Endothelial cell of umbilical vein (primary cell): ENCODE measurements around the gene PCDH9. TPM values are rescaled to one million over a fixed set of nuclear protein-coding genes. Genes with fewer than 3 reads are reported as not detected.

ENCODE experiments used
- BruUV-seq: library from RNA; stranded (reverse); fragments of 400-500 nt; replicated peaks from 2 replicates; lab custom pipeline; 2021; lab: Mats Ljungman, UMichigan
- CTCF ChIA-PET: fragments of 300-600, 350-600 bp; sonication (Branson Sonifier 250); formaldehyde crosslinking; loops from one replicate; lab custom pipeline; 2021; ENCODE audit warnings: antibody characterized with exemption, inconsistent platforms; lab: Charles Lee
- POLR2A ChIA-PET: fragments of 300-600, 350-600 bp; sonication (Branson Sonifier 250); formaldehyde crosslinking; loops from one replicate; lab custom pipeline; 2021; ENCODE audit warnings: antibody characterized with exemption, inconsistent platforms; lab: Charles Lee
- DNase-seq: peaks from one replicate; pipeline ENCODE4 v3.0.0-alpha.2; 2011; ENCODE audit warnings: low read depth, low spot score
- FAIRE-seq: peaks from 2 replicates; lab custom pipeline; 2011; peaks lifted over from hg19 to GRCh38; lab: Jason Lieb, UNC
- H2AFZ ChIP-seq: 2 replicates; pipeline ENCODE4 v1.6.0; 2012; ENCODE audit warnings: low read depth, low read length, control low read depth, inconsistent platforms
- H3K27ac ChIP-seq: 2 replicates; pipeline ENCODE4 v1.5.1; 2011; ENCODE audit warnings: low read depth, mild to moderate bottlenecking, control low read depth, low read length, moderate library complexity; ENCODE audit not compliant: insufficient read depth
- H3K27me3 ChIP-seq, 2 experiments: 2 replicates each; pipeline versions ENCODE4 v1.6.0 to v1.6.1; 2011; ENCODE audit warnings: low read length in 2 of 2, mixed read lengths in 1 of 2; ENCODE audit not compliant: control insufficient read depth in 2 of 2, insufficient read depth in 2 of 2
- H3K36me3 ChIP-seq, 2 experiments: 2 replicates in 1 of 2; 3 replicates in 1 of 2; pipeline ENCODE4 v1.5.1; 2011; ENCODE audit warnings: low read length in 2 of 2, mild to moderate bottlenecking in 1 of 2, moderate library complexity in 1 of 2; ENCODE audit not compliant: control insufficient read depth in 2 of 2, insufficient read depth in 2 of 2; ENCODE audit errors: extremely low read depth in 1 of 2
- H3K4me1 ChIP-seq: 3 replicates; pipeline ENCODE4 v1.5.1; 2011; ENCODE audit warnings: mild to moderate bottlenecking, low read length; ENCODE audit not compliant: control insufficient read depth, insufficient read depth; ENCODE audit errors: extremely low read depth
- H3K4me2 ChIP-seq: 2 replicates; pipeline ENCODE4 v1.6.1; 2011; ENCODE audit warnings: low read length, control low read depth, mixed read lengths; ENCODE audit not compliant: insufficient read depth
- H3K4me3 ChIP-seq, 3 experiments: fragments of 200-600 bp in 1 of 3; sonication (generic), shearing (Covaris generic) in 1 of 3; replicated peaks in 1 of 3; 2 replicates each; pipeline ENCODE4 v1.5.1; 2011 to 2016; ENCODE audit warnings: control low read depth in 3 of 3, low read length in 3 of 3, mild to moderate bottlenecking in 2 of 3, inconsistent platforms in 1 of 3, low read depth in 1 of 3, moderate library complexity in 1 of 3; ENCODE audit not compliant: insufficient read depth in 1 of 3
- H3K79me2 ChIP-seq: 2 replicates; pipeline ENCODE4 v1.6.0; 2012; ENCODE audit warnings: low read length, inconsistent platforms; ENCODE audit not compliant: control insufficient read depth, insufficient read depth
- H3K9ac ChIP-seq: replicated peaks from 2 replicates; pipeline ENCODE3; 2011; ENCODE audit warnings: low read length, control low read depth; ENCODE audit not compliant: insufficient read depth; ENCODE audit errors: extremely low read depth
- H3K9me1 ChIP-seq: replicated peaks from 3 replicates; pipeline ENCODE4 v1.6.0; 2011; ENCODE audit warnings: mild to moderate bottlenecking, low read length; ENCODE audit not compliant: control insufficient read depth, insufficient read depth; ENCODE audit errors: extremely low read depth
- H3K9me3 ChIP-seq: replicated peaks from 2 replicates; pipeline ENCODE4 v1.5.1; 2012; ENCODE audit warnings: low read length, inconsistent platforms; ENCODE audit not compliant: control insufficient read depth, insufficient read depth
- H4K20me1 ChIP-seq: replicated peaks from 2 replicates; pipeline ENCODE3; 2011; ENCODE audit warnings: mild to moderate bottlenecking, low read length; ENCODE audit not compliant: control insufficient read depth, insufficient read depth; ENCODE audit errors: extremely low read depth
- EZH2 ChIP-seq: IDR thresholded peaks from 2 replicates; pipeline ENCODE4 v1.6.1; 2012; ENCODE audit warnings: borderline replicate concordance, low read depth, mild to moderate bottlenecking, moderate library complexity, low read length, inconsistent platforms; ENCODE audit not compliant: severe bottlenecking
- FOS ChIP-seq: IDR thresholded peaks from 2 replicates; pipeline ENCODE4 v1.6.1; 2011; ENCODE audit warnings: mild to moderate bottlenecking, low read length, moderate library complexity, borderline replicate concordance; ENCODE audit not compliant: insufficient read depth
- GATA2 ChIP-seq: IDR thresholded peaks from 2 replicates; pipeline ENCODE4 v1.7.0; 2011; ENCODE audit warnings: low read depth, mild to moderate bottlenecking, moderate library complexity, mixed read lengths, low read length; ENCODE audit not compliant: insufficient read length, insufficient read depth
- JUN ChIP-seq: IDR thresholded peaks from 2 replicates; pipeline ENCODE4 v1.6.1; 2011; ENCODE audit warnings: borderline replicate concordance, low read depth; ENCODE audit not compliant: insufficient read length, insufficient read depth
- MYC ChIP-seq: IDR thresholded peaks from one replicate; pipeline ENCODE4 v1.6.1; 2011; ENCODE audit warnings: mild to moderate bottlenecking, low read depth, low read length
- POLR2A ChIP-seq: IDR thresholded peaks from 2 replicates; pipeline ENCODE4 v1.6.1; 2012; ENCODE audit warnings: low read depth, mild to moderate bottlenecking, control low read depth, low read length
- POLR2AphosphoS5 ChIP-seq: IDR thresholded peaks from 2 replicates; pipeline ENCODE4 v1.6.1; 2012; ENCODE audit warnings: low read depth, mild to moderate bottlenecking, control low read depth, low read length, moderate library complexity; ENCODE audit not compliant: insufficient read depth
- dilution Hi-C: fragments of 300-500 bp; cut with MboI; formaldehyde crosslinking; loops from one replicate; pipeline ENCODE4 v1.15.0; 2019; ENCODE audit warnings: low sequenced_read_pairs; ENCODE audit not compliant: extremely low pct_ligation_motif_present
- intact Hi-C: fragments of 100-400 bp; cut with micrococcal nuclease; formaldehyde crosslinking; loops from one replicate; pipeline ENCODE4 v1.10.0; 2022
- polyA plus RNA-seq, 4 experiments: library from polyadenylated mRNA; depleted of rRNA in 3 of 4; stranded (reverse) in 3 of 4; unstranded in 1 of 4; fragments of >200 nt; gene quantifications; 2 replicates each; pipeline versions ENCODE4 v1.2.1 to v1.2.3, GENCODE V29; 2011 to 2012; ENCODE audit warnings: missing spikeins in 1 of 4
- total RNA-seq: library from RNA; stranded (reverse); gene quantifications from 2 replicates; pipeline ENCODE4 v1.2.3, GENCODE V29; 2021
- TF ChIP-seq, protein P1 (sequence below), 2 donors: IDR thresholded peaks; 1 replicate in 1 of 2; 2 replicates in 1 of 2; pipeline ENCODE4 v1.5.1; 2011; ENCODE audit warnings: low read length in 2 of 2, mild to moderate bottlenecking in 2 of 2, moderate library complexity in 2 of 2, control low read depth in 1 of 2, inconsistent platforms in 1 of 2, low read depth in 1 of 2; ENCODE audit not compliant: insufficient read depth in 1 of 2; ENCODE audit errors: extremely low read depth in 1 of 2
- TF ChIP-seq, protein P2 (sequence below): IDR thresholded peaks from 2 replicates; pipeline ENCODE4 v1.6.1; 2011; ENCODE audit not compliant: insufficient read depth, insufficient read length

PCDH9 gene
- total and polyA plus RNA-seq, 2 donors (not counting 3 experiments of a cell fraction or from before 2014, with no cell fraction given) = 1.1 to 5.2 TPM

GRCh38 chr13:67049744-67050143 lies 180.4 kb downstream of the PCDH9 start:
- no peaks in the 10 kb centered on the region for H3K9me1 ChIP-seq
- H3K4me1 ChIP-seq = peaks cover 7% of the 10 kb centered on the region
- BruUV-seq = no TSS peak
- dilution Hi-C loops (no loop called here), intact Hi-C loops (no loop called here)
- ChIA-PET CTCF (no interaction called here), POLR2A (no interaction called here)
- FAIRE-seq (no peak), DNase-seq (no peak)
- H2AFZ ChIP-seq = no peak overlapping the region
- H3K9me3 ChIP-seq = no peaks in the 10 kb centered on the region
- H3K4me2 ChIP-seq = no peak overlapping the region
- no peaks in the 10 kb centered on the region for H3K27me3 ChIP-seq
- no peaks in the 10 kb centered on the region for H3K36me3 ChIP-seq
- no peaks in the 10 kb centered on the region for H3K79me2 ChIP-seq
- H4K20me1 ChIP-seq = no peaks in the 10 kb centered on the region
- no peak overlapping the region for H3K9ac ChIP-seq
- TF ChIP-seq EZH2 (no peak), MYC (no peak), POLR2AphosphoS5 (no peak), FOS (no peak), POLR2A (no peak), GATA2 (no peak), JUN (no peak)
- TF ChIP-seq, protein P1, sequence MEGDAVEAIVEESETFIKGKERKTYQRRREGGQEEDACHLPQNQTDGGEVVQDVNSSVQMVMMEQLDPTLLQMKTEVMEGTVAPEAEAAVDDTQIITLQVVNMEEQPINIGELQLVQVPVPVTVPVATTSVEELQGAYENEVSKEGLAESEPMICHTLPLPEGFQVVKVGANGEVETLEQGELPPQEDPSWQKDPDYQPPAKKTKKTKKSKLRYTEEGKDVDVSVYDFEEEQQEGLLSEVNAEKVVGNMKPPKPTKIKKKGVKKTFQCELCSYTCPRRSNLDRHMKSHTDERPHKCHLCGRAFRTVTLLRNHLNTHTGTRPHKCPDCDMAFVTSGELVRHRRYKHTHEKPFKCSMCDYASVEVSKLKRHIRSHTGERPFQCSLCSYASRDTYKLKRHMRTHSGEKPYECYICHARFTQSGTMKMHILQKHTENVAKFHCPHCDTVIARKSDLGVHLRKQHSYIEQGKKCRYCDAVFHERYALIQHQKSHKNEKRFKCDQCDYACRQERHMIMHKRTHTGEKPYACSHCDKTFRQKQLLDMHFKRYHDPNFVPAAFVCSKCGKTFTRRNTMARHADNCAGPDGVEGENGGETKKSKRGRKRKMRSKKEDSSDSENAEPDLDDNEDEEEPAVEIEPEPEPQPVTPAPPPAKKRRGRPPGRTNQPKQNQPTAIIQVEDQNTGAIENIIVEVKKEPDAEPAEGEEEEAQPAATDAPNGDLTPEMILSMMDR (IDR thresholded peaks at IDR 0.05; ENCODE audit: extremely low read depth in 1 of 2, insufficient read depth in 1 of 2, low read depth in 1 of 2, low read length in 2 of 2) = no peak
- TF ChIP-seq, protein P2, sequence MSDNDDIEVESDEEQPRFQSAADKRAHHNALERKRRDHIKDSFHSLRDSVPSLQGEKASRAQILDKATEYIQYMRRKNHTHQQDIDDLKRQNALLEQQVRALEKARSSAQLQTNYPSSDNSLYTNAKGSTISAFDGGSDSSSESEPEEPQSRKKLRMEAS = no peak
- no peak overlapping the region for H3K27ac ChIP-seq
- H3K4me3 ChIP-seq = no peak overlapping the region
